Lung (tissue), 12 donors: ENCODE data around the gene NTNG2. TPM values are rescaled to one million over a fixed set of nuclear protein-coding genes. Genes with fewer than 3 reads are reported as not detected.

Experiments used
- ATAC-seq: fragments of 200-7000 bp; cut with Tn5 transposase; one replicate; pipeline ENCODE4 v1.9.1; 2020; ENCODE audit warnings: moderate number of reproducible peaks; ENCODE audit not compliant: insufficient read depth, low FRiP score
- DNase-seq, 3 donors: peaks; one replicate each; pipeline ENCODE4 v3.0.0-alpha.2; 2013 to 2017
- H3K27ac ChIP-seq, 2 donors: one replicate each; pipeline ENCODE4 v1.5.1; 2013; ENCODE audit warnings: mild to moderate bottlenecking in 2 of 2, moderate library complexity in 2 of 2, control low read depth in 1 of 2, inconsistent platforms in 1 of 2, low read depth in 1 of 2, low read length in 1 of 2
- H3K27me3 ChIP-seq, 3 donors: one replicate each; pipeline ENCODE4 v1.5.1; 2013; ENCODE audit warnings: low read length in 2 of 3; ENCODE audit not compliant: control insufficient read depth in 3 of 3, insufficient read depth in 3 of 3
- H3K36me3 ChIP-seq, 4 donors: one replicate each; pipeline ENCODE4 v1.5.1; 2013; ENCODE audit warnings: low read length in 4 of 4, mild to moderate bottlenecking in 1 of 4, moderate library complexity in 1 of 4; ENCODE audit not compliant: control insufficient read depth in 4 of 4, insufficient read depth in 4 of 4
- H3K4me1 ChIP-seq, 5 donors: one replicate each; pipeline ENCODE4 v1.5.1; 2013; ENCODE audit warnings: low read length in 5 of 5, mild to moderate bottlenecking in 2 of 5, moderate library complexity in 1 of 5; ENCODE audit not compliant: control insufficient read depth in 5 of 5, insufficient read depth in 5 of 5
- H3K4me3 ChIP-seq: one replicate; pipeline ENCODE4 v1.5.1; 2013; ENCODE audit warnings: mild to moderate bottlenecking, control low read depth, moderate library complexity
- H3K9ac ChIP-seq, 2 donors: one replicate each; pipeline ENCODE4 v1.5.1; 2013; ENCODE audit warnings: low read length in 2 of 2, control low read depth in 1 of 2; ENCODE audit not compliant: insufficient read depth in 1 of 2
- H3K9me3 ChIP-seq, 4 donors: one replicate each; pipeline ENCODE4 v1.5.1; 2013; ENCODE audit warnings: low read length in 3 of 4, mild to moderate bottlenecking in 1 of 4, moderate library complexity in 1 of 4; ENCODE audit not compliant: control insufficient read depth in 4 of 4, insufficient read depth in 3 of 4
- WGBS, 2 donors: extraction: QIAGEN DNeasy Blood & Tissue Kit; methylation state at CpG; one replicate each; pipeline ENCODE4 v1.1.7; 2013; 5-methylcytosine and 5-hydroxymethylcytosine counted together
- polyA plus RNA-seq, 2 donors: library from polyadenylated mRNA; stranded (reverse); fragments of 200-250 nt; gene quantifications; one replicate each; pipeline ENCODE4 v1.2.1, GENCODE V29; 2013
- total RNA-seq, 2 donors: library from RNA; depleted of rRNA in 1 of 2; stranded (reverse); fragments of >200 nt in 1 of 2; gene quantifications; one replicate each; pipeline ENCODE4 v1.2.1, GENCODE V29; 2014 to 2021
- TF ChIP-seq, protein P1 (sequence below): IDR thresholded peaks from 2 replicates; pipeline ENCODE4 v1.5.1; 2012; ENCODE audit warnings: mild to moderate bottlenecking; ENCODE audit errors: control extremely low read depth, extremely low read depth
- donor health status: control.
- donor health status: control.
- donor health status: Bipolar disorder and iron deficiency.
- donor health status: healthy.
- donor health status: DM: yes; HTN: yes; CAD: no.

Gene NTNG2
- total and polyA plus RNA-seq, 4 donors, result 2.2 to 4.4 (median 2.5) TPM

DNA sequence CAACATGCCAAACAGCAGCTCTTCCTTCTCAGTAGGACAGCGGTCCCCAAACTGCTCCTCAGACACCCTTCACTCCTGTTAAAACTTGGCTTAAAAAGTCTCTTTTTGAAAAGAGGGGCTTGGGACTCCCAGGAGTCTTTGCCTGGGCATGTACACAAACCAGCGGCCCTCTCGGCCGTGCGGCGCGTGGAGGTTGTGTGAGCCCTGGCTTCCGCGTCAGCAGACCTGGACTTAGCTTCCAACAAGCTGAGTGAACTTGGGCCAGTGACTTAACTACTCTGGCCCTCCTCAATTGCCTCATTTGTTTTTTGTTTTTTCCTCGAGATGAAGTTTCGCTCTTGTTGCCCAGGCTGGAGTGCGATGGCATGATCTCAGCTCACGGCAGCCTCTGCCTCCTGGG lies 15.3 kb upstream of the NTNG2 start:
- H3K4me1 ChIP-seq, result no peaks in the 10 kb centered on the region
- no peak for DNase-seq
- no peak for ATAC-seq
- H3K27me3 ChIP-seq, result peaks cover 0 to 33% (median 16%) of the 10 kb centered on the region in 3 donors
- TF ChIP-seq, protein P1, sequence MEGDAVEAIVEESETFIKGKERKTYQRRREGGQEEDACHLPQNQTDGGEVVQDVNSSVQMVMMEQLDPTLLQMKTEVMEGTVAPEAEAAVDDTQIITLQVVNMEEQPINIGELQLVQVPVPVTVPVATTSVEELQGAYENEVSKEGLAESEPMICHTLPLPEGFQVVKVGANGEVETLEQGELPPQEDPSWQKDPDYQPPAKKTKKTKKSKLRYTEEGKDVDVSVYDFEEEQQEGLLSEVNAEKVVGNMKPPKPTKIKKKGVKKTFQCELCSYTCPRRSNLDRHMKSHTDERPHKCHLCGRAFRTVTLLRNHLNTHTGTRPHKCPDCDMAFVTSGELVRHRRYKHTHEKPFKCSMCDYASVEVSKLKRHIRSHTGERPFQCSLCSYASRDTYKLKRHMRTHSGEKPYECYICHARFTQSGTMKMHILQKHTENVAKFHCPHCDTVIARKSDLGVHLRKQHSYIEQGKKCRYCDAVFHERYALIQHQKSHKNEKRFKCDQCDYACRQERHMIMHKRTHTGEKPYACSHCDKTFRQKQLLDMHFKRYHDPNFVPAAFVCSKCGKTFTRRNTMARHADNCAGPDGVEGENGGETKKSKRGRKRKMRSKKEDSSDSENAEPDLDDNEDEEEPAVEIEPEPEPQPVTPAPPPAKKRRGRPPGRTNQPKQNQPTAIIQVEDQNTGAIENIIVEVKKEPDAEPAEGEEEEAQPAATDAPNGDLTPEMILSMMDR, result no peak
- no peak overlapping the region for H3K27ac ChIP-seq
- no peak overlapping the region for H3K4me3 ChIP-seq
- H3K9ac ChIP-seq, result no peak overlapping the region
- H3K36me3 ChIP-seq, result no peaks in the 10 kb centered on the region
- peaks cover 0 to 5% (median 0%) of the 10 kb centered on the region in 4 donors for H3K9me3 ChIP-seq
- 88 to 92% methylated on average over 13 of the region's 13 CpGs for WGBS, 2 donors

GRCh38 chr9:132147331-132147730 lies 14.5 kb upstream of the NTNG2 start:
- DNase-seq (no peak), ATAC-seq (no peak)
- H3K27ac ChIP-seq, result no peak overlapping the region
- H3K4me1 ChIP-seq, result no peaks in the 10 kb centered on the region
- WGBS, 2 donors, result 51 to 61% methylated on average over 4 of the region's 4 CpGs
- H3K9me3 ChIP-seq, result peaks cover 0 to 3% (median 0%) of the 10 kb centered on the region in 4 donors
- no peaks in the 10 kb centered on the region for H3K36me3 ChIP-seq
- peaks cover 0 to 27% (median 10%) of the 10 kb centered on the region in 3 donors for H3K27me3 ChIP-seq
- no peak overlapping the region for H3K4me3 ChIP-seq
- TF ChIP-seq, protein P1, result no peak
- no peak overlapping the region for H3K9ac ChIP-seq

DNA sequence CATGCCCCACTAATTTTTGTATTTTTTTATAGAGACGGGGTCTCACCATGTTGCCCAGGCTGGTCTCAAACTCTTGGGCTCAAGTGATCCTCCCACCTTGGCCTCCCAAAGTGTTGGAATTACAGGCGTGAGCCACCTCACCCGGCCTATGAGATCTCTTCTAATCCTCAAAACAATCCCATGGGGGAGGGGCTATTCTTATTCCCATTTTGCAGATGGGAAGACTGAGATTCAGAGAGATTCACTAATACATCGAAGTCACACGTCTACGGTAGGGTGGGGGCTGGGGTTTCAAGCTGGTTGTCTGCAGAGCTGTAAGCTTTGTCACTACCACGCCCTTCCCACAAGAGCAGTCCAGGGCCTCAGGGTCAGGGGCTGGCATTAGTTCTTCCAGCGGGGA lies 14.0 kb upstream of the NTNG2 start:
- 86 to 88% methylated on average over 8 of the region's 8 CpGs for WGBS, 2 donors

More for the DNA sequence above, 14.0 kb upstream of the NTNG2 start:
- Histone ChIP-seq H3K27me3 (peaks cover 0 to 22% (median 7%) of the 10 kb centered on the region in 3 donors), H3K4me3 (no peak overlapping the region), H3K4me1 (no peaks in the 10 kb centered on the region), H3K9me3 (peaks cover 0 to 2% (median 0%) of the 10 kb centered on the region in 4 donors), H3K27ac (no peak overlapping the region), H3K36me3 (no peaks in the 10 kb centered on the region), H3K9ac (no peak overlapping the region)
- ATAC-seq (no peak), DNase-seq (no peak)
- TF ChIP-seq, protein P1, result no peak
